Hepatocyte (in vitro differentiated cells): ENCODE results near the gene DENND6A.

ENCODE experiments used
- CTCF ChIP-seq: fragments of 200-600 bp; sonication (generic); IDR thresholded peaks from 2 replicates; pipeline ENCODE4 v1.5.1; 2016; ENCODE audit warnings: antibody characterized with exemption, mild to moderate bottlenecking; ENCODE audit not compliant: poor library complexity
- EZH2 ChIP-seq: fragments of 200-600 bp; sonication (generic); IDR thresholded peaks from 2 replicates; pipeline ENCODE4 v1.6.1; 2016; ENCODE audit warnings: antibody characterized with exemption, mild to moderate bottlenecking, borderline replicate concordance

DNA sequence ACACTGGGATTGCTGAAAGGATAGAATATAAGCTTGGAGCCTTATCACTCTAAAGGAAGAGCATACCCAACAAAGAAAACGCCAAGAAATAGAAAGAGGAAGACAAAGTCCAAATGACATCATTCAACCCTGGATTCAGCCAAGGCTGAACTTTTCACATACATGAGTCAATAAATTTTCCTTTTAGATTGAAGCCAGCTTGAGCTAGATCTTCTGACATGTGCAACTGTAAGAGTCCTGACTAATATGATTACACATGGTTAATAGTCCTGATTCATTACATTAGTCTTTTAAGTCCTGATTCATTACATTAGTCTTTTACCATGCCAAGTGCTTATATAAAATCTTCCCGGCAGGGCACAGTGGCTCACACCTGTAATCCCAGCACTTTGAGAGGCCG is 13.6 kb upstream of the DENND6A start:
- TF ChIP-seq CTCF = no peak
- TF ChIP-seq EZH2 = no peak
